ENCODE measurements around the gene FMN2. TPM values are rescaled to one million over a fixed set of nuclear protein-coding genes. Genes with fewer than 3 reads are reported as not detected.
"Not testable (repeated sequence)": the region's sequence is repeated elsewhere in the genome, so short reads cannot be mapped to it uniquely, and the experiment has no call there.

Gene FMN2
- total RNA-seq, 1 donor from 2014 or later, result 4.3 TPM

DNA sequence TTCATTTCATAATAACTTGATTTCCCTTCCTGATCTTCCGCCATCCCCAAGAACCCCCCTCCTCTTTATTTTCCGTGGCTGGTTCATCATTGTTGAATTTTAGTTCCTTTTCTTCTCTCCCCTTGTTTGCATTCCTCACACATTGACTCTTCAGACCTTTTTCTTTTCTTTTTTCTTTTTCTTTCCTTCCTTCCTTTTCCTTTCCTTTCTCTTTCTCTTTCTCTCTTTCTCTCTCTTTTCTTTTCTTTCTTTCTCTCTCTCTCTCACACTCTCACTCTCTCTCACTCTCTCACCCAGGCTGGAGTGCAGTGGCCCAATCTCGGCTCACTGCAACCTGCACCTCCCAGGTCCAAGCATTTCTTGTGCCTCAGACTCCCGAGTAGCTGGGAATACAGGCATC lies 231.3 kb downstream of the FMN2 start:
- peaks cover 6% of the 10 kb centered on the region for H3K9me3 Mint-ChIP-seq
- H3K27me3 Mint-ChIP-seq, result no peaks in the 10 kb centered on the region
- H3K27ac Mint-ChIP-seq, result no peak overlapping the region
- H3K4me1 Mint-ChIP-seq (ENCODE audit: unreplicated experiment), result no peaks in the 10 kb centered on the region
- TF ChIP-seq, protein P1, sequence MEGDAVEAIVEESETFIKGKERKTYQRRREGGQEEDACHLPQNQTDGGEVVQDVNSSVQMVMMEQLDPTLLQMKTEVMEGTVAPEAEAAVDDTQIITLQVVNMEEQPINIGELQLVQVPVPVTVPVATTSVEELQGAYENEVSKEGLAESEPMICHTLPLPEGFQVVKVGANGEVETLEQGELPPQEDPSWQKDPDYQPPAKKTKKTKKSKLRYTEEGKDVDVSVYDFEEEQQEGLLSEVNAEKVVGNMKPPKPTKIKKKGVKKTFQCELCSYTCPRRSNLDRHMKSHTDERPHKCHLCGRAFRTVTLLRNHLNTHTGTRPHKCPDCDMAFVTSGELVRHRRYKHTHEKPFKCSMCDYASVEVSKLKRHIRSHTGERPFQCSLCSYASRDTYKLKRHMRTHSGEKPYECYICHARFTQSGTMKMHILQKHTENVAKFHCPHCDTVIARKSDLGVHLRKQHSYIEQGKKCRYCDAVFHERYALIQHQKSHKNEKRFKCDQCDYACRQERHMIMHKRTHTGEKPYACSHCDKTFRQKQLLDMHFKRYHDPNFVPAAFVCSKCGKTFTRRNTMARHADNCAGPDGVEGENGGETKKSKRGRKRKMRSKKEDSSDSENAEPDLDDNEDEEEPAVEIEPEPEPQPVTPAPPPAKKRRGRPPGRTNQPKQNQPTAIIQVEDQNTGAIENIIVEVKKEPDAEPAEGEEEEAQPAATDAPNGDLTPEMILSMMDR (conservative IDR thresholded peaks at IDR 0.05), result no peak
- no peak overlapping the region for H3K4me3 Mint-ChIP-seq
- no peaks in the 10 kb centered on the region for H3K36me3 Mint-ChIP-seq
- no peak for DNase-seq (ENCODE audit: extremely low spot score, unreplicated experiment)

DNA sequence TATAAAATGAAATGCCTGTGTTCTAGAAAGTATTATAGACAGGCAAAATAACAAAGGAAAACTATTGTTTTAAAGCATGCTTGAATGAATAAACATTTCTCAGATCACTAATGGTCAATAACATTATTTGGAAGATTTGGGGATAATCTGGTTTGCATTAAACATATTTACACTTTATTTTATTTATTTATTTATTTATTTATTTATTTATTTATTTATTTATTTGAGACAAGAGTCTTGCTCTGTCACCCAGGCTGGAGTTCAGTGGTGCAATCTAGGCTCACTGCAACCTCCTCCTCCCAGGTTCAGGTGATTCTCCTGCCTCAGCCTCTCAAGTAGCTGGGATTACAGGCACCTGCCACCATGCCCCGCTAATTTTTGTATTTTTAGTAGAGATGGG lies 236.7 kb downstream of the FMN2 start:
- not testable (repeated sequence) for DNase-seq (ENCODE audit: extremely low spot score, unreplicated experiment); H3K9me3 Mint-ChIP-seq; H3K27me3 Mint-ChIP-seq; H3K4me1 Mint-ChIP-seq (ENCODE audit: unreplicated experiment); H3K4me3 Mint-ChIP-seq; H3K36me3 Mint-ChIP-seq; H3K27ac Mint-ChIP-seq

DNA sequence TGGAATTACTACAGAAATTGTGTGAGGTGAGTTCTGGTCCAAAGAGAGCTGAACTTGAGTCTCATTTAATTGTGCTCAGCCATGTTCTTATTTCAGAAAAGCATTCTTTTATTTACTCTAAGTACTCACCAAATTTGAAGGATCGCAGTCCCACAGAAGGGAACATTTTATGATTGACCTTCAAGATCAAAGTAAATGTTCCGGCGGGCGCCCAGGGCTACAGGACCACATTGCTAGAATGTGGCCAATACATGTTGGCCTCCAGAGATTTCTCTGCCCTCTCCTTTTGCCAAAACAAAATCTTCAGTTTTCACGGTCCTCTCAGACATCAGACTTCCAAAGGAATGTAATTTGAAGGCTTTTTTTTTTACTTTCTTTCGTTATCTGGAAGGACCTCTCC lies 237.8 kb downstream of the FMN2 start:
- TF ChIP-seq, protein P1 (conservative IDR thresholded peaks at IDR 0.05), result no peak
- DNase-seq (ENCODE audit: extremely low spot score, unreplicated experiment), result no peak
- no peak overlapping the region for H3K4me3 Mint-ChIP-seq
- no peaks in the 10 kb centered on the region for H3K9me3 Mint-ChIP-seq
- H3K27me3 Mint-ChIP-seq, result no peaks in the 10 kb centered on the region
- no peaks in the 10 kb centered on the region for H3K4me1 Mint-ChIP-seq (ENCODE audit: unreplicated experiment)
- no peak overlapping the region for H3K27ac Mint-ChIP-seq
- no peaks in the 10 kb centered on the region for H3K36me3 Mint-ChIP-seq

DNA sequence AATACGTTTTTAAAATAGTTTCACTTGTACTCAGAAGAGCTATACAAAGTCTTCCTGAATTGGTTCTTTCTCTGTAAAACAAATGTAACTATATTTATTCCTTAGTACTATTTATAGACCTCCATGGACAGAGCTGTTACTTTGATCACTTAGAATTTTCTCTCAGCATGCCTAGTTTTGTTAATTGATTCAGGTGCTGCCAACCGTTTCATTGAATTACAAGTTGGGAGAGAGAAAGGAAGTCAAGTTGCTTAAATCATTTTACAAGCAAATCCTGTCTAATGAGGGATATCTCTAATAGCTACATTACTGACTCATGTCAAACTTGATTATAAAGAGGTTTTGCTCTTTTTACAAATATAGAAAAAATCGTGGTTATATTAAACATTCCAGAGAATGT lies 241.0 kb downstream of the FMN2 start:
- no peak for DNase-seq (ENCODE audit: extremely low spot score, unreplicated experiment)
- Mint-ChIP-seq H3K4me3 (no peak overlapping the region), H3K27ac (no peak overlapping the region), H3K4me1 (ENCODE audit: unreplicated experiment) (peaks cover 4% of the 10 kb centered on the region), H3K36me3 (no peaks in the 10 kb centered on the region), H3K9me3 (no peaks in the 10 kb centered on the region), H3K27me3 (no peaks in the 10 kb centered on the region)
- TF ChIP-seq, protein P1 (conservative IDR thresholded peaks at IDR 0.05), result no peak

DNA sequence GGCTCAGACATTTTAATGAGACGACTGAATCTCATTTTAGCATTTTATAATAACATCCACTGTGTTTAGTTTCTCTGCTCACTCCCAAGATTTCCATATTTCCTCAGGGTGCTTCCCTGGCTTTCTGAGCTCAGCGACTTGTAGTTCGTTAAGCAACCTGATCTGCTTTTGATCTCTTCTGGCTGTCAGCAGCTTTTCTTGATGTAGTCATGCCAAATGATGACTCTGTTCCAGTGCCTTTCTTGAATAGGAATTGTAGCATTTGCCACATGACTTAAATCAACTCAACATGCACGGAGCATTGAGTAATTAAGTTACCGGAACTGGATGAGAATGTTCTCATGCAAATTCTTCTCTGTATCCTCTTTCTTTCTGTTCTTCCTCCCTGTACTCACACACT lies 246.1 kb downstream of the FMN2 start:
- Mint-ChIP-seq H3K36me3 (no peaks in the 10 kb centered on the region), H3K4me1 (ENCODE audit: unreplicated experiment) (peaks cover 9% of the 10 kb centered on the region), H3K4me3 (no peak overlapping the region), H3K27ac (no peak overlapping the region), H3K27me3 (no peaks in the 10 kb centered on the region), H3K9me3 (no peaks in the 10 kb centered on the region)
- no peak for DNase-seq (ENCODE audit: extremely low spot score, unreplicated experiment)
- TF ChIP-seq, protein P1 (conservative IDR thresholded peaks at IDR 0.05), result no peak

DNA sequence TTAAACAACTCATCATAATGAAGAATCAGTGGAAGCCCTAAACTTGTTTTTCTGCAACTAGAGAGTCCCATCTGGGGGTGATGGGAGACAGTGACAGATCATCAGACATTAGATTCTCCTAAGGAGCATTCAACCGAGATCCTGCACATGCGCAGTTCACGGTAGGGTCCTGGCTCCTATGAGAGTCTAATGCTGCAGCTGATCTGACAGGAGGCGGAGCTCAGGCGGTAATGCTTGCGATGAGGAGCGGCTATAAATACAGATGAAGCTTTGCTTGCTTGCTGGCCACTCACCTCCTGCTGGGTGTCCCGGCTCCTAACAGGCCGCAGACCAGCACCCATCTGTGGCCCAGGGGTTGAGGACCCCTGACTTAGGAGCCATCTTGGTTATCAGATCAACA lies 247.2 kb downstream of the FMN2 start:
- no peaks in the 10 kb centered on the region for H3K9me3 Mint-ChIP-seq
- H3K36me3 Mint-ChIP-seq, result no peaks in the 10 kb centered on the region
- no peak for DNase-seq (ENCODE audit: extremely low spot score, unreplicated experiment)
- H3K4me1 Mint-ChIP-seq (ENCODE audit: unreplicated experiment), result peaks cover 9% of the 10 kb centered on the region
- TF ChIP-seq, protein P1 (conservative IDR thresholded peaks at IDR 0.05), result no peak
- H3K4me3 Mint-ChIP-seq, result no peak overlapping the region
- H3K27ac Mint-ChIP-seq, result no peak overlapping the region
- H3K27me3 Mint-ChIP-seq, result no peaks in the 10 kb centered on the region

All from type B pancreatic cell (in vitro differentiated cells).